HG02852 (cell line): ENCODE data around the gene PRKG1.

Experiments
- ATAC-seq: cut with Tn5 transposase; IDR thresholded peaks from one replicate; pipeline ENCODE4 v1.9.1; 2021; ENCODE audit warnings: mild to moderate bottlenecking, moderate library complexity; ENCODE audit not compliant: unreplicated experiment

Gene PRKG1

GRCh38 chr10:51629934-51630639, 555.8 kb downstream of the PRKG1 start:
- ATAC-seq, result no peak

GRCh38 chr10:51630640-51631005, 556.3 kb downstream of the PRKG1 start:
- no peak for ATAC-seq

GRCh38 chr10:51635436-51635835, 561.1 kb downstream of the PRKG1 start:
- ATAC-seq, result no peak

GRCh38 chr10:51638211-51638610, 563.9 kb downstream of the PRKG1 start:
- ATAC-seq, result no peak

- no peak for ATAC-seq
Measured at GRCh38 chr10:51638737-51639136, 564.5 kb downstream of the PRKG1 start.

GRCh38 chr10:51640120-51640819, 566.0 kb downstream of the PRKG1 start:
- ATAC-seq, result no peak

- no peak for ATAC-seq
Measured at GRCh38 chr10:51642581-51642980, 568.3 kb downstream of the PRKG1 start.

GRCh38 chr10:51643734-51644133, 569.4 kb downstream of the PRKG1 start:
- no peak for ATAC-seq

GRCh38 chr10:51649064-51649463, 574.8 kb downstream of the PRKG1 start:
- no peak for ATAC-seq

GRCh38 chr10:51651063-51651462, 576.8 kb downstream of the PRKG1 start:
- ATAC-seq, result no peak

- no peak for ATAC-seq
Measured at GRCh38 chr10:51653025-51653424, 578.7 kb downstream of the PRKG1 start.

GRCh38 chr10:51654918-51655317, 580.6 kb downstream of the PRKG1 start:
- no peak for ATAC-seq

GRCh38 chr10:51656503-51656902, 582.2 kb downstream of the PRKG1 start:
- no peak for ATAC-seq

- no peak for ATAC-seq
Measured at GRCh38 chr10:51658000-51658399, 583.7 kb downstream of the PRKG1 start.

GRCh38 chr10:51659344-51659743, 585.1 kb downstream of the PRKG1 start:
- no peak for ATAC-seq

- ATAC-seq, result no peak
Measured at GRCh38 chr10:51663086-51663485, 588.8 kb downstream of the PRKG1 start.

GRCh38 chr10:51666456-51666855, 592.2 kb downstream of the PRKG1 start:
- no peak for ATAC-seq

GRCh38 chr10:51667678-51668335, 593.5 kb downstream of the PRKG1 start:
- no peak for ATAC-seq

- ATAC-seq, result no peak
Measured at GRCh38 chr10:51668336-51668689, 594.0 kb downstream of the PRKG1 start.

GRCh38 chr10:51669041-51669440, 594.8 kb downstream of the PRKG1 start:
- no peak for ATAC-seq

- ATAC-seq, result no peak
Measured at GRCh38 chr10:51672039-51672535, 597.8 kb downstream of the PRKG1 start.

- no peak for ATAC-seq
Measured at GRCh38 chr10:51675088-51675487, 600.8 kb downstream of the PRKG1 start.
